Measurements from ENCODE around the gene GNAS-AS1.

GNAS-AS1 gene

DNA sequence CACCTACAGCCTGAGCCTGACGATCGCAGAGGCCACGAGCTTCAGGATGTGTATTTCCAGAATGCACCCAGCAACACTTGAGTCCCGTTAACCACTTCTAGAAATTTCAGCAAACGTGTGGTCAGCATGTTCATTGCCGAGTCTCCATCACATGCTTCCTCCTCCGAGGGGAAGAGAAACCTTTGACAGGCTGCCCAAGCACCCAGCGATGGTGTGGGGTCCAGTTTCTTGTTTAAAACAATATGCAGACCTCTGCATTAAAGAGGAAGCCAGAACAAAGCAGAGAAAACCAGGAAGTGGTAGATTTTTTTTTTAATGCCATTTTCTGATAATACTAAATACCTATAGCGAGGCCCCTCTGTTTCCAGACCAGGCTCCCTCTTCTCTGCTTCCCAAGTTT lies 71.9 kb downstream of the GNAS-AS1 start:
- DNase-seq (ENCODE audit: low read depth), result no peak

DNA sequence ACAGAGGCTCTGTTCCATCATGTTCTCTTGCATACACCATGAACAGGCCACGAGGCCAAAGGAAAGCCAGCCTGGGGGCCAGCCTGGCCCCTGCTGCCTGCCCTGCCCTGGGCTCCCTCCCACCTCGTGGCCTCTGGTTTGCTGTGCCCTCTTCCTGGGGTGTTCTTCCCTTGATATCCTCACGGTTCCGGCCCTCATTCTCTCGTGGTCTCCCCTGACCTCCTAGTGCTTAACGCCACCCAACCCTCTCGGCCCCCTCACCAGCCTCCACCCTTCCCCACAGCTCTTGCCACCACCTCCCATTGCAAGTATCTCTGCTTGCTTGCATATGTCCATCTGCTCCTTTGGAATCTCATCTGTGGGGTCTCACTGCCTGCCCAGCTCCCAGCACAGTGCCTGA lies 73.0 kb downstream of the GNAS-AS1 start:
- no peak for DNase-seq (ENCODE audit: low read depth)

DNA sequence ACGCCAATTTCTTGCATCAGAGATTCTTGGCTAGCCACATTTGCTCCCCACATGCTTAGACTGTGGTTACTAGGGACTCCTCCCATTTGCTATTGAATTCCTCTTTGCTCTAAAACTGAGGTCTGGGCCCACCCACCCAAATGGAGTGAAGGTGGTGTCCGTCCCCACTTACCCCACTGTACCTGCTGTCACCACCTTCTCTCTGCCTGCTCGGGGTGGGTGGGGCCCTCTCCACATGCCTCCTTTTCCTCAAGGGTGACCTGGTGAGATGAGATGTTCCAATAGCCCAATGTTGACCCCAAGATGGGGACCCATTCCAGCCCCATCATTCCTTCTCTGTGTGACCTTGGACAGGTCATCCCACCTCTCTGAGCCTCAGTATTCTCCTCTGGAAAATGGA lies 74.6 kb downstream of the GNAS-AS1 start:
- no peak for DNase-seq (ENCODE audit: low read depth)

DNA sequence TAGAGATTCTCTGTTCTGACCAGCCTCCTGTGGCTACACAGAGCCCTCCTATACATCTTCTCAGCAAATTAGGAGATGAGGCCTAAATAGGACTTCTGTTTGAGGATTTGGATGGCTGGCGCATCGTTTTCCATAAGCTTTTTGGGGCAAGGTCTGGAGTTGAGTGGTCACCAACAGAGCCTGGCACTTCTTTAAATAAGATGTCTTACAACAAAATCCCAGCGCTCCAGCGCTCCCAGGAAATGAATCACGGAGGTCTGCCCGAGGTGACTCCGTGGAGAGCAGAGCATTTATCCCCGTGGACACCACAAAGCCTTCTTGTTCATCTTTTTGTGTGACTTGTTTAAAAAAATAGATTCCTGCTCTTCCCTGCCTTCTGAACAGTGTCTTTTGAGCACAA lies 75.3 kb downstream of the GNAS-AS1 start:
- DNase-seq (ENCODE audit: low read depth), result no peak

DNA sequence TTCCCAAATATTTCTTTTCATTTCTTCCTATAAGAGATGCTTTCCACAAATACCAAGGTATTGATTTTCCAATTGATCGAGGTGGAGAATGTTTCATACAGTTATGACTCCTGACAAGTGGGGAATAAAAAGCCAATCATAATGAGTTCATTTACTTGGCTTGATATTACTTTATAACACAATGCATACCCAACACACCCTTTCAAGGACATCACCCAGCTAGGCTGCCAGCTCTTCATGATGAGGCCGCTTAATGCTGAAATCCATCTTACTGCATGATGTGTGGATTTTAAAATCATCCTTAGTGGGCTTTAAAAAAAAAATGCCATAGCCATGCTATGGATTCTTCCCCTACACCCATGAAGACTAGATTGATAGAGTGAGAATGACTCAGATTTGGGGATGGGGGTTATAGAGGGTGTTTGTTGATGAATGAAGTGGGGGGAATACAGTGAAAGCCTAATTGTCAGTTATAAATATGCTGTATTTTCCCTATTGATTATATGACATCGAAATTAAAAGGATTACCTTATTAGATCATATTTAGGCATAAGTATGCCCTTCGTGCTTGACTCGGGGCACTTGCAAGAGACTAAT lies 75.9 kb downstream of the GNAS-AS1 start:
- DNase-seq (ENCODE audit: low read depth), result no peak

DNA sequence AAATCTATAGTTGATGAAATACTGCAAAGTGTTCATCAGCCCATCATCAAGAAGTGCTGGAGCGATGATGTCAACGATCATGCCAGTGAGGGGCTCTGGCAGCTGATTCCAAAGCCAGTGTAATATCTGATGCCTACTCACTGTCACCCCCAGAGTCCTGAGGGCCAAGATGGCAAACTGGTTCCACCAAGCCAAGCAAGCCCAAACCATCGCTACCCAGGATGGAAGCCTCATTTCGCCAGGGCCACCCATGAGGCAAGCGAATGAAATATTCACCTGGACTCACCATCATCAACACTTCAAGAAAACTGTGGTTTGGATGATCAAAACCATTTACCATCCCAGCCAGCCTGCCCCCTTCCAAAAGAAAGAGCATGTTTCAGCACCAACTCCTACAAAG lies 76.5 kb downstream of the GNAS-AS1 start:
- DNase-seq (ENCODE audit: low read depth), result no peak

DNA sequence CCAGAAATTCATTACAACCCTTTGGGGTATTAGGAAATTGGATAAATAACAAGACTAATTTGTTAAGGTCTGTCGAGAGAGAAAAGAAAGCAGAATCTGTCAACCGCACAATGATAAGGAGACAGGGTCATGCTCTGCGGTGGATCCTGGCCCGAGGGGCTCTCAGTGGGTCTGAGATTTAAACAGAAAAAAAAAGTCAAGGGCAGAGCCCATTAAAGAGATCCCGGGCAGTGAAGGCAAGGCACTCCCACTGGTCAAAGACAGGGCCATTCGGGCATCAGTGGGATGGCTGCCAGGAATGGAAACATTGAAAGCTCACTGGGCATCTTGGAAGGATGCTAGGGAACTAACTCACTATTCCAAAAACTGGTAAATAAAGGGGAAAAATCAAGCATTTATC lies 77.9 kb downstream of the GNAS-AS1 start:
- no peak for DNase-seq (ENCODE audit: low read depth)
